Liver (tissue), 9 donors: ENCODE measurements around the gene ST6GAL1. TPM values are rescaled to one million over a fixed set of nuclear protein-coding genes. Genes with fewer than 3 reads are reported as not detected.
"Not testable (repeated sequence)": the region's sequence is repeated elsewhere in the genome, so short reads cannot be mapped to it uniquely, and the experiment has no call there.

Experiments used
- DNase-seq: peaks from one replicate; pipeline ENCODE4 v3.0.0-alpha.2; 2017; ENCODE audit warnings: low spot score
- H3K27ac ChIP-seq, 2 donors: one replicate each; pipeline ENCODE4 v1.7.0; 2013; ENCODE audit warnings: inconsistent platforms in 2 of 2, low read length in 2 of 2, control low read depth in 1 of 2, low read depth in 1 of 2, mild to moderate bottlenecking in 1 of 2
- H3K27me3 ChIP-seq, 4 donors: one replicate each; pipeline versions ENCODE4 v1.6.1 to v1.7.0; 2013; ENCODE audit warnings: low read length in 3 of 4, inconsistent platforms in 1 of 4, mild to moderate bottlenecking in 1 of 4, moderate library complexity in 1 of 4; ENCODE audit not compliant: control insufficient read depth in 4 of 4, insufficient read depth in 4 of 4
- H3K36me3 ChIP-seq, 4 donors: one replicate each; pipeline versions ENCODE4 v1.6.1 to v1.7.0; 2013; ENCODE audit warnings: low read length in 3 of 4, mild to moderate bottlenecking in 3 of 4, low read depth in 1 of 4, moderate library complexity in 1 of 4; ENCODE audit not compliant: control insufficient read depth in 4 of 4, insufficient read depth in 3 of 4
- H3K4me1 ChIP-seq, 4 donors: one replicate each; pipeline versions ENCODE4 v1.6.1 to v1.7.0; 2013; ENCODE audit warnings: low read length in 3 of 4, mild to moderate bottlenecking in 3 of 4, moderate library complexity in 1 of 4; ENCODE audit not compliant: control insufficient read depth in 4 of 4, insufficient read depth in 4 of 4
- H3K4me3 ChIP-seq, 3 donors: one replicate each; pipeline versions ENCODE4 v1.6.1 to v1.7.0; 2013; ENCODE audit warnings: low read length in 3 of 3, control low read depth in 1 of 3, low read depth in 1 of 3, mild to moderate bottlenecking in 1 of 3
- H3K9ac ChIP-seq, 2 donors: one replicate each; pipeline ENCODE4 v1.7.0; 2013; ENCODE audit warnings: low read length in 2 of 2, mild to moderate bottlenecking in 2 of 2, moderate library complexity in 2 of 2, control low read depth in 1 of 2, low read depth in 1 of 2
- H3K9me3 ChIP-seq, 4 donors: one replicate each; pipeline versions ENCODE4 v1.6.1 to v1.7.0; 2013; ENCODE audit warnings: low read length in 3 of 4; ENCODE audit not compliant: control insufficient read depth in 4 of 4
- EGR1 ChIP-seq, 2 donors: IDR thresholded peaks; 2 replicates each; pipeline ENCODE4 v1.6.1; 2016 to 2018; ENCODE audit warnings: antibody characterized with exemption in 2 of 2, low read depth in 2 of 2
- FOXA1 ChIP-seq: IDR thresholded peaks from 2 replicates; pipeline ENCODE4 v1.6.1; 2016; ENCODE audit warnings: antibody characterized with exemption
- HNF4A ChIP-seq, 2 donors: conservative IDR thresholded peaks; 2 replicates each; pipeline ENCODE4 v1.6.1; 2016; ENCODE audit warnings: antibody characterized with exemption in 2 of 2, mild to moderate bottlenecking in 2 of 2
- HNF4G ChIP-seq: IDR thresholded peaks from 2 replicates; pipeline ENCODE4 v1.6.1; 2016; ENCODE audit warnings: antibody characterized with exemption
- JUND ChIP-seq, 2 donors: IDR thresholded peaks; 2 replicates each; pipeline ENCODE4 v1.6.1; 2016; ENCODE audit warnings: antibody characterized with exemption in 2 of 2
- NR2F2 ChIP-seq: IDR thresholded peaks from 2 replicates; pipeline ENCODE4 v1.6.1; 2016; ENCODE audit warnings: antibody characterized with exemption
- RAD21 ChIP-seq, 2 donors: IDR thresholded peaks; 2 replicates each; pipeline ENCODE4 v1.6.1; 2016; ENCODE audit warnings: antibody characterized with exemption in 2 of 2, mild to moderate bottlenecking in 2 of 2
- RXRA ChIP-seq, 2 donors: IDR thresholded peaks; 2 replicates each; pipeline ENCODE4 v1.6.1; 2017 to 2018; ENCODE audit warnings: antibody characterized with exemption in 2 of 2, mild to moderate bottlenecking in 1 of 2
- SP1 ChIP-seq: IDR thresholded peaks from 2 replicates; pipeline ENCODE4 v1.6.1; 2018; ENCODE audit warnings: antibody characterized with exemption, mild to moderate bottlenecking
- TAF1 ChIP-seq: conservative IDR thresholded peaks from 2 replicates; pipeline ENCODE4 v1.6.1; 2016; ENCODE audit warnings: antibody characterized with exemption, mild to moderate bottlenecking
- YY1 ChIP-seq: IDR thresholded peaks from 2 replicates; pipeline ENCODE4 v1.6.1; 2016; ENCODE audit warnings: antibody characterized with exemption, mild to moderate bottlenecking
- WGBS: extraction: QIAGEN DNeasy Blood & Tissue Kit; methylation state at CpG from one replicate; pipeline ENCODE4 v1.1.7; 2013; 5-methylcytosine and 5-hydroxymethylcytosine counted together
- polyA plus RNA-seq, 2 donors: library from polyadenylated mRNA; stranded (reverse) in 1 of 2; unstranded in 1 of 2; fragments of 200-250 nt in 1 of 2; fragments of >200 nt in 1 of 2; fragmentation: Nextera tagmentation in 1 of 2; extraction: Ambion mirVana in 1 of 2; gene quantifications; one replicate each; pipeline versions ENCODE4 v1.2.1 to v1.2.3, GENCODE V29; 2013 to 2015
- total RNA-seq, 2 donors: library from RNA; depleted of rRNA; stranded (reverse); fragments of >200 nt; gene quantifications; one replicate each; pipeline ENCODE4 v1.2.3, GENCODE V29; 2014
- TF ChIP-seq, protein P1 (sequence below): IDR thresholded peaks from 2 replicates; pipeline ENCODE4 v1.6.1; 2016; ENCODE audit warnings: antibody characterized with exemption, mild to moderate bottlenecking
- TF ChIP-seq, protein P2 (sequence below): IDR thresholded peaks from 2 replicates; pipeline ENCODE4 v1.6.1; 2016; ENCODE audit warnings: antibody characterized with exemption
- TF ChIP-seq, protein P3 (sequence below): IDR thresholded peaks from 2 replicates; pipeline ENCODE4 v1.6.1; 2016; ENCODE audit warnings: antibody characterized with exemption
- TF ChIP-seq, protein P4 (sequence below): IDR thresholded peaks from 2 replicates; pipeline ENCODE4 v1.6.1; 2016; ENCODE audit warnings: antibody characterized with exemption
- donor health status: healthy.
- donor health status: healthy.
- donor health status: healthy.
- donor health status: healthy.
- donor health status: healthy.

Gene ST6GAL1
- total and polyA plus RNA-seq, 4 donors, result 102 to 425 (median 328) TPM

DNA sequence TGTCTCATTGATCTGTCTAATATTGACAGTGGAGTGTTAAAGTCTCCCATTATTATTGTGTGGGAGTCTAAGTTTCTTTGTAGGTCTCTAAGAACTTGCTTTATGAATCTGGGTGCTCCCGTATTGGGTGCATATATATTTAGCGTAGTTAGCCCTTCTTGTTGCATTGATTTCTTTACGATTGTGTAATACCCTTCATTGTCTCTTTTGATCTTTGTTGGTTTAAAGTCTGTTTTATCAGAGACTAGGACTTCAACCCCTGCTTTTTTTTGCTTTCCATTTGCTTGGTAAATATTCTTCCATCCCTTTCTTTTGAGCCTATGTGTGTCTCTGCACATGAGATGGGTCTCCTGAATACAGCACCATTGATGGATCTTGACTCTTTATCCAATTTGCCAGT lies 23.3 kb upstream of the ST6GAL1 start:
- not testable (repeated sequence) for DNase-seq, H3K4me1 ChIP-seq, H3K9ac ChIP-seq, H3K27me3 ChIP-seq, H3K4me3 ChIP-seq, H3K27ac ChIP-seq, H3K9me3 ChIP-seq, H3K36me3 ChIP-seq
- TF ChIP-seq HNF4A (conservative IDR thresholded peaks at IDR 0.05) (peak; percentile 57 to 85), SP1 (peak; percentile 44), HNF4G (peak; percentile 49)
- WGBS, result 40% methylated on average over 3 of the region's 3 CpGs

DNA sequence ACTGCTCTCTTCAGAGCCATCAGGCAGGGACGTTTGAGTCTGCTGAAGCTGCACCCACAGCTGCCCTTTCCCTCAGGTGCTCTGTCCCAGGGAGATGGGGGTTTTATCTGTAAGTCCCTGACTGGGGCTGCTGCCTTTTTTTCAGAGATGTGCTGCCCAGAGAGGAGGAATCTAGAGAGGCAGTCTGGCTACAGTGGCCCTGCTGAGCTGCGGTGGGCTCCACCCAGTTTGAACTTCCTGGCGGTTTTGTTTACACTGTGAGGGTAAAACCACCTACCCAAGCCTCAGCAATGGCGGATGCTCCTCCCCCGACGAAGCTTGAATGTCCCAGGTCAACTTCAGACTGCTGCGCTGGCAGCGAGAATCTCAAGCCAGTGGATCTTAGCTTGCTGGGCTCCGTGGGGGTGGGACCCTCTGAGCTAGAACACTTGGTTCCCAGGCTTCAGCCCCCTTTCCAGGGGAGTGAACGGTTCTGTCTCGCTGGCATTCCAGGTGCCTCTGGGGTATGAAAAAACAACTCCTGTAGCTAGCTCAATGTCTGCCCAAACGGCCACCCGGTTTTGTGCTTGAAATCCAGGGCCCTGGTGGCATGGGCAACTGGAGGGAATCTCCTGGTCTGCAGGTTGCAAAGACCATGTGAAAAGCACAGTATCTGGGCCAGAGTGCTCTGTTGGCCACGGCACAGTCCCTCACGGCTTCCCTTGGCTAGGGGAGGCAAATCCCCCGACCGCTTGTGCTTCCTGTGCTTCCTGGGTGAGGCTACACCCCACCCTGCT lies 21.1 kb upstream of the ST6GAL1 start:
- Histone ChIP-seq H3K27me3 (no peaks in the 10 kb centered on the region), H3K9ac (no peak overlapping the region), H3K4me1 (no peaks in the 10 kb centered on the region), H3K4me3 (no peak overlapping the region), H3K27ac (no peak overlapping the region), H3K9me3 (no peaks in the 10 kb centered on the region), H3K36me3 (no peaks in the 10 kb centered on the region)
- 70% methylated on average over 17 of the region's 17 CpGs for WGBS
- DNase-seq, result peak; percentile 57
- TF ChIP-seq, protein P1, sequence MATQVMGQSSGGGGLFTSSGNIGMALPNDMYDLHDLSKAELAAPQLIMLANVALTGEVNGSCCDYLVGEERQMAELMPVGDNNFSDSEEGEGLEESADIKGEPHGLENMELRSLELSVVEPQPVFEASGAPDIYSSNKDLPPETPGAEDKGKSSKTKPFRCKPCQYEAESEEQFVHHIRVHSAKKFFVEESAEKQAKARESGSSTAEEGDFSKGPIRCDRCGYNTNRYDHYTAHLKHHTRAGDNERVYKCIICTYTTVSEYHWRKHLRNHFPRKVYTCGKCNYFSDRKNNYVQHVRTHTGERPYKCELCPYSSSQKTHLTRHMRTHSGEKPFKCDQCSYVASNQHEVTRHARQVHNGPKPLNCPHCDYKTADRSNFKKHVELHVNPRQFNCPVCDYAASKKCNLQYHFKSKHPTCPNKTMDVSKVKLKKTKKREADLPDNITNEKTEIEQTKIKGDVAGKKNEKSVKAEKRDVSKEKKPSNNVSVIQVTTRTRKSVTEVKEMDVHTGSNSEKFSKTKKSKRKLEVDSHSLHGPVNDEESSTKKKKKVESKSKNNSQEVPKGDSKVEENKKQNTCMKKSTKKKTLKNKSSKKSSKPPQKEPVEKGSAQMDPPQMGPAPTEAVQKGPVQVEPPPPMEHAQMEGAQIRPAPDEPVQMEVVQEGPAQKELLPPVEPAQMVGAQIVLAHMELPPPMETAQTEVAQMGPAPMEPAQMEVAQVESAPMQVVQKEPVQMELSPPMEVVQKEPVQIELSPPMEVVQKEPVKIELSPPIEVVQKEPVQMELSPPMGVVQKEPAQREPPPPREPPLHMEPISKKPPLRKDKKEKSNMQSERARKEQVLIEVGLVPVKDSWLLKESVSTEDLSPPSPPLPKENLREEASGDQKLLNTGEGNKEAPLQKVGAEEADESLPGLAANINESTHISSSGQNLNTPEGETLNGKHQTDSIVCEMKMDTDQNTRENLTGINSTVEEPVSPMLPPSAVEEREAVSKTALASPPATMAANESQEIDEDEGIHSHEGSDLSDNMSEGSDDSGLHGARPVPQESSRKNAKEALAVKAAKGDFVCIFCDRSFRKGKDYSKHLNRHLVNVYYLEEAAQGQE, result no peak
- no peak for TF ChIP-seq YY1
- TF ChIP-seq, protein P2, sequence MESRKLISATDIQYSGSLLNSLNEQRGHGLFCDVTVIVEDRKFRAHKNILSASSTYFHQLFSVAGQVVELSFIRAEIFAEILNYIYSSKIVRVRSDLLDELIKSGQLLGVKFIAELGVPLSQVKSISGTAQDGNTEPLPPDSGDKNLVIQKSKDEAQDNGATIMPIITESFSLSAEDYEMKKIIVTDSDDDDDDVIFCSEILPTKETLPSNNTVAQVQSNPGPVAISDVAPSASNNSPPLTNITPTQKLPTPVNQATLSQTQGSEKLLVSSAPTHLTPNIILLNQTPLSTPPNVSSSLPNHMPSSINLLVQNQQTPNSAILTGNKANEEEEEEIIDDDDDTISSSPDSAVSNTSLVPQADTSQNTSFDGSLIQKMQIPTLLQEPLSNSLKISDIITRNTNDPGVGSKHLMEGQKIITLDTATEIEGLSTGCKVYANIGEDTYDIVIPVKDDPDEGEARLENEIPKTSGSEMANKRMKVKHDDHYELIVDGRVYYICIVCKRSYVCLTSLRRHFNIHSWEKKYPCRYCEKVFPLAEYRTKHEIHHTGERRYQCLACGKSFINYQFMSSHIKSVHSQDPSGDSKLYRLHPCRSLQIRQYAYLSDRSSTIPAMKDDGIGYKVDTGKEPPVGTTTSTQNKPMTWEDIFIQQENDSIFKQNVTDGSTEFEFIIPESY, result no peak
- TF ChIP-seq FOXA1, result no peak
- no peak for TF ChIP-seq TAF1
- no peak for TF ChIP-seq EGR1 (IDR thresholded peaks at IDR 0.05; ENCODE audit: low read depth in 2 of 2)
- no peak for TF ChIP-seq RAD21 (IDR thresholded peaks at IDR 0.05)
- no peak for TF ChIP-seq HNF4G
- no peak for TF ChIP-seq JUND (IDR thresholded peaks at IDR 0.05)
- no peak for TF ChIP-seq NR2F2
- TF ChIP-seq RXRA (IDR thresholded peaks at IDR 0.05), result no peak
- TF ChIP-seq, protein P3, sequence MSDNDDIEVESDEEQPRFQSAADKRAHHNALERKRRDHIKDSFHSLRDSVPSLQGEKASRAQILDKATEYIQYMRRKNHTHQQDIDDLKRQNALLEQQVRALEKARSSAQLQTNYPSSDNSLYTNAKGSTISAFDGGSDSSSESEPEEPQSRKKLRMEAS, result no peak
- no peak for TF ChIP-seq HNF4A (conservative IDR thresholded peaks at IDR 0.05)
- no peak for TF ChIP-seq SP1
- TF ChIP-seq, protein P4, sequence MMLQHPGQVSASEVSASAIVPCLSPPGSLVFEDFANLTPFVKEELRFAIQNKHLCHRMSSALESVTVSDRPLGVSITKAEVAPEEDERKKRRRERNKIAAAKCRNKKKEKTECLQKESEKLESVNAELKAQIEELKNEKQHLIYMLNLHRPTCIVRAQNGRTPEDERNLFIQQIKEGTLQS, result no peak
